ENCODE measurements around the gene ITGA7. TPM values are rescaled to one million over a fixed set of nuclear protein-coding genes. Genes with fewer than 3 reads are reported as not detected.
A peak's percentile ranks its signal among the peaks of the same experiment; 100 is the strongest.

Gene ITGA7
- 0.30 TPM for polyA plus RNA-seq (2013, experiment 1 of 2)
- polyA plus RNA-seq (2013, experiment 2 of 2): 0.23 TPM

DNA sequence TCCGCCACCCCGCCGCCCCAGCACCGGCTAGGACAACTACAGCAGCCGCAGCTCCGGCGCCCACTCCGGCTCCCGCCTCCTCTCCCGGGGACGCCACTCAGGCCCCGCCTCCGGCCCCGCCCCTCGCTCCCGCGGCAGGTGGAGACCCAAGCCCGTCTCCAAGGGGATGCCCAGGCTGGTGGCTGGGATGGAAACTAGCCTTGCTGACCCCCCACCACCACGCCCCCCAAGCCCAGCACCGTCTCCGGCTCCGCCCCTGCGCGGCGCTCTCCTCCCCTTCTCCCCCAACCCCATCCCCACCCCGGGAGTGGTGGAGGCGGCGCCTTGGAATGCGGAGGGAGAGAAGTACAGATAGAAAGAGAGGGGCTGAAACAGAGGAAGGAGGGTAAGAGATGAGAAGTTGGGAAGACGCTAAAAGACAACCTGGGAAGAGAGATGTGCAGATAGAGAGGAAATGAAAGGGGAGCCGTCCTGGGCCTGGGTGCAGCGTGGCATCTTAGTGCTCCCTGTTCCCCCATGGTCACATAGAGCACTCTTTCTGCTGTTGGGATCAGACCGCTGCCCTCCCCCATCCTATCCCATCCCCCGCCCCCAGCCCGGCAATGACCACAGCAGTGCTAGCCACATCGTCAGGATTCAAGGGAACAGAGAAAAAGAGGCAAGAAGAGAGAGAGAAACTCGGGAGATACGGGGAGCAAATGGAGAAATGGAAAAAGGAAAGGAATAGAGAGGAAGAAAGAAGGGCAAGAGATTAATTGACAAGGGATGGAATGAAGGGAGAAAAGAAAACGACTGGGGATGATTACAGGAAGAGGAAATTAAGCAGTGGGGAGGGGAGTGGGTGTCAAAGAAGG lies at the start of gene ITGA7:
ITGA7 (minus strand) TSS at position 64 of the 854 bp plus-strand sequence. CDS start 222 bp downstream, outside the sequence.
- Histone ChIP-seq H4K91ac (ENCODE audit: low read length) (no peak within 1 kb of the TSS), H3K79me1 (replicated peaks; ENCODE audit: low read length, poor library complexity, severe bottlenecking) (no peaks in the 10 kb centered on the region), H3K27ac (ENCODE audit: low read length, poor library complexity, severe bottlenecking) (no peak within 1 kb of the TSS), H2BK15ac (ENCODE audit: low read depth, poor library complexity, severe bottlenecking) (peak within 1 kb of the TSS; percentile 87), H2BK5ac (ENCODE audit: low read depth, low read length, poor library complexity, severe bottlenecking) (no peak within 1 kb of the TSS), H4K8ac (ENCODE audit: low read length) (no peak within 1 kb of the TSS), H3K14ac (ENCODE audit: low read length in 2 of 2) (no peak within 1 kb of the TSS), H3K9me3 (ENCODE audit: control insufficient read depth, low read length) (no peaks in the 10 kb centered on the region), H3K27me3 (ENCODE audit: control insufficient read depth in 1 of 2, insufficient read depth in 1 of 2, low read length in 2 of 2) (peaks cover 0 to 61% of the 10 kb centered on the region in 2 experiments), H3K36me3 (ENCODE audit: control insufficient read depth in 1 of 2, insufficient read depth in 2 of 2, low read depth in 1 of 2, low read length in 2 of 2) (peaks cover 0 to under 1% of the 10 kb centered on the region in 2 experiments), H3K4me2 (ENCODE audit: low read length, poor library complexity, severe bottlenecking) (peak within 1 kb of the TSS; percentile 86), H2AK5ac (ENCODE audit: low read length, severe bottlenecking) (no peak within 1 kb of the TSS), H3K4ac (ENCODE audit: low read depth in 1 of 2, low read length in 2 of 2) (no peak within 1 kb of the TSS), H2AFZ (ENCODE audit: low read depth, low read length) (no peak within 1 kb of the TSS), H3K18ac (ENCODE audit: low read depth in 1 of 2, low read length in 2 of 2) (no peak within 1 kb of the TSS), H2BK12ac (ENCODE audit: low read length in 2 of 2) (no peak within 1 kb of the TSS), H2BK120ac (ENCODE audit: low read depth, low read length) (no peak within 1 kb of the TSS), H3K23ac (ENCODE audit: low read length in 2 of 2) (no peak within 1 kb of the TSS), H3K4me1 (ENCODE audit: control insufficient read depth, insufficient read depth, low read depth, low read length) (peaks cover 12% of the 10 kb centered on the region), H3K4me3 (ENCODE audit: insufficient read depth in 1 of 2, low read depth in 1 of 2, low read length in 2 of 2) (peak within 1 kb of the TSS; percentile 43 to 83), H3K9ac (ENCODE audit: low read length) (peak within 1 kb of the TSS; percentile 84)
- no peak for DNase-seq
- WGBS: 2% methylated on average over 12 of the region's 39 CpGs

GRCh38 chr12:55755246-55755645 lies 47.5 kb upstream of the ITGA7 start:
- WGBS: 50% methylated on average over 1 of the region's 2 CpGs
- Histone ChIP-seq H3K4me1 (ENCODE audit: control insufficient read depth, insufficient read depth, low read depth, low read length) (no peaks in the 10 kb centered on the region), H2BK12ac (ENCODE audit: low read length in 2 of 2) (no peak overlapping the region), H3K14ac (ENCODE audit: low read length in 2 of 2) (no peak overlapping the region), H3K18ac (ENCODE audit: low read depth in 1 of 2, low read length in 2 of 2) (no peak overlapping the region), H4K91ac (ENCODE audit: low read length) (no peak overlapping the region), H2BK15ac (ENCODE audit: low read depth, poor library complexity, severe bottlenecking) (no peak overlapping the region), H2BK120ac (ENCODE audit: low read depth, low read length) (no peak overlapping the region), H3K36me3 (ENCODE audit: control insufficient read depth in 1 of 2, insufficient read depth in 2 of 2, low read depth in 1 of 2, low read length in 2 of 2) (peaks cover 50 to 94% of the 10 kb centered on the region in 2 experiments), H3K79me1 (replicated peaks; ENCODE audit: low read length, poor library complexity, severe bottlenecking) (peaks cover 20% of the 10 kb centered on the region), H3K9ac (ENCODE audit: low read length) (no peak overlapping the region), H3K4ac (ENCODE audit: low read depth in 1 of 2, low read length in 2 of 2) (no peak overlapping the region), H3K9me3 (ENCODE audit: control insufficient read depth, low read length) (no peaks in the 10 kb centered on the region), H3K4me3 (ENCODE audit: insufficient read depth in 1 of 2, low read depth in 1 of 2, low read length in 2 of 2) (no peak overlapping the region), H2AFZ (ENCODE audit: low read depth, low read length) (no peak overlapping the region), H3K27me3 (ENCODE audit: control insufficient read depth in 1 of 2, insufficient read depth in 1 of 2, low read length in 2 of 2) (no peaks in the 10 kb centered on the region), H4K8ac (ENCODE audit: low read length) (no peak overlapping the region), H2AK5ac (ENCODE audit: low read length, severe bottlenecking) (no peak overlapping the region), H3K23ac (ENCODE audit: low read length in 2 of 2) (no peak overlapping the region), H2BK5ac (ENCODE audit: low read depth, low read length, poor library complexity, severe bottlenecking) (no peak overlapping the region), H3K27ac (ENCODE audit: low read length, poor library complexity, severe bottlenecking) (no peak overlapping the region), H3K4me2 (ENCODE audit: low read length, poor library complexity, severe bottlenecking) (no peak overlapping the region)
- DNase-seq: no peak

DNA sequence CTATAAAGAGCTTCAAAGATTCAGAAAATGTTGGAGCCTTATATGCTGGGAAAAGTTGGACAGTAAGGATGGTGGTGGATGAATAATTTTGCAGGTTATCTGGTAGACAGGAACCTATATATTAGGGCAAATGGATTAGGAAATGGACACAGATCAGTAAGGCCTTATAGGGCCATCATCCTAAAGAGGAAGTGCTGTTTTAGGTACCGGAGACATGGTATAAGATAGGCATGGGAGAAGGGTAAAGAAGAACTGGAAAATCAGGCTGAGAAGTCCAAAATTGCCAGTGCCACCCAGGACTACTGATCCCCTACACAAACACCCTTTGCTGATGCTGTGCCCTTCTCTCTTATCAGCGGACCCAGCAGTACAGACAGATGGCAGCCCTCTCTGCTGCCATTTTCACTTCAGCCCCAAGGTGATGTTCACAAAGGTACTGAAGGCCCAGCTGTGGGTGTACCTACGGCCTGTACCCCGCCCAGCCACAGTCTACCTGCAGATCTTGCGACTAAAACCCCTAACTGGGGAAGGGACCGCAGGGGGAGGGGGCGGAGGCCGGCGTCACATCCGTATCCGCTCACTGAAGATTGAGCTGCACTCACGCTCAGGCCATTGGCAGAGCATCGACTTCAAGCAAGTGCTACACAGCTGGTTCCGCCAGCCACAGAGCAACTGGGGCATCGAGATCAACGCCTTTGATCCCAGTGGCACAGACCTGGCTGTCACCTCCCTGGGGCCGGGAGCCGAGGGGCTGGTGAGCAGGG lies 40.7 kb upstream of the ITGA7 start:
- peak overlapping the region in 1 of 2 experiments; percentile 54 for H3K23ac ChIP-seq (ENCODE audit: low read length in 2 of 2)
- no peak overlapping the region for H3K18ac ChIP-seq (ENCODE audit: low read depth in 1 of 2, low read length in 2 of 2)
- H2BK15ac ChIP-seq (ENCODE audit: low read depth, poor library complexity, severe bottlenecking): no peak overlapping the region
- H2AK5ac ChIP-seq (ENCODE audit: low read length, severe bottlenecking): no peak overlapping the region
- H2BK120ac ChIP-seq (ENCODE audit: low read depth, low read length): no peak overlapping the region
- no peak overlapping the region for H3K4me3 ChIP-seq (ENCODE audit: insufficient read depth in 1 of 2, low read depth in 1 of 2, low read length in 2 of 2)
- no peak overlapping the region for H2AFZ ChIP-seq (ENCODE audit: low read depth, low read length)
- peaks cover 25% of the 10 kb centered on the region for H3K79me1 ChIP-seq (replicated peaks; ENCODE audit: low read length, poor library complexity, severe bottlenecking)
- H4K91ac ChIP-seq (ENCODE audit: low read length): no peak overlapping the region
- no peak overlapping the region for H3K4me2 ChIP-seq (ENCODE audit: low read length, poor library complexity, severe bottlenecking)
- no peaks in the 10 kb centered on the region for H3K27me3 ChIP-seq (ENCODE audit: control insufficient read depth in 1 of 2, insufficient read depth in 1 of 2, low read length in 2 of 2)
- H3K9me3 ChIP-seq (ENCODE audit: control insufficient read depth, low read length): no peaks in the 10 kb centered on the region
- DNase-seq: no peak
- no peak overlapping the region for H3K14ac ChIP-seq (ENCODE audit: low read length in 2 of 2)
- H2BK12ac ChIP-seq (ENCODE audit: low read length in 2 of 2): no peak overlapping the region
- H4K8ac ChIP-seq (ENCODE audit: low read length): no peak overlapping the region
- no peak overlapping the region for H3K4ac ChIP-seq (ENCODE audit: low read depth in 1 of 2, low read length in 2 of 2)
- WGBS: 95% methylated on average over 18 of the region's 18 CpGs
- no peak overlapping the region for H3K27ac ChIP-seq (ENCODE audit: low read length, poor library complexity, severe bottlenecking)
- H3K9ac ChIP-seq (ENCODE audit: low read length): no peak overlapping the region
- peaks cover 38 to 47% of the 10 kb centered on the region in 2 experiments for H3K36me3 ChIP-seq (ENCODE audit: control insufficient read depth in 1 of 2, insufficient read depth in 2 of 2, low read depth in 1 of 2, low read length in 2 of 2)
- H3K4me1 ChIP-seq (ENCODE audit: control insufficient read depth, insufficient read depth, low read depth, low read length): peaks cover 16% of the 10 kb centered on the region
- no peak overlapping the region for H2BK5ac ChIP-seq (ENCODE audit: low read depth, low read length, poor library complexity, severe bottlenecking)

GRCh38 chr12:55746913-55747231 lies 39.2 kb upstream of the ITGA7 start:
- no peak overlapping the region for H3K23ac ChIP-seq (ENCODE audit: low read length in 2 of 2)
- no peak overlapping the region for H2BK120ac ChIP-seq (ENCODE audit: low read depth, low read length)
- no peak overlapping the region for H3K27ac ChIP-seq (ENCODE audit: low read length, poor library complexity, severe bottlenecking)
- H3K79me1 ChIP-seq (replicated peaks; ENCODE audit: low read length, poor library complexity, severe bottlenecking): peaks cover 20% of the 10 kb centered on the region
- no peaks in the 10 kb centered on the region for H3K27me3 ChIP-seq (ENCODE audit: control insufficient read depth in 1 of 2, insufficient read depth in 1 of 2, low read length in 2 of 2)
- H3K18ac ChIP-seq (ENCODE audit: low read depth in 1 of 2, low read length in 2 of 2): no peak overlapping the region
- no peak overlapping the region for H2AFZ ChIP-seq (ENCODE audit: low read depth, low read length)
- H3K14ac ChIP-seq (ENCODE audit: low read length in 2 of 2): no peak overlapping the region
- no peak for DNase-seq
- no peak overlapping the region for H4K91ac ChIP-seq (ENCODE audit: low read length)
- H3K9ac ChIP-seq (ENCODE audit: low read length): no peak overlapping the region
- no peak overlapping the region for H2BK12ac ChIP-seq (ENCODE audit: low read length in 2 of 2)
- no peak overlapping the region for H3K4me3 ChIP-seq (ENCODE audit: insufficient read depth in 1 of 2, low read depth in 1 of 2, low read length in 2 of 2)
- peaks cover 20% of the 10 kb centered on the region for H3K4me1 ChIP-seq (ENCODE audit: control insufficient read depth, insufficient read depth, low read depth, low read length)
- no peak overlapping the region for H3K4ac ChIP-seq (ENCODE audit: low read depth in 1 of 2, low read length in 2 of 2)
- no peaks in the 10 kb centered on the region for H3K9me3 ChIP-seq (ENCODE audit: control insufficient read depth, low read length)
- H3K36me3 ChIP-seq (ENCODE audit: control insufficient read depth in 1 of 2, insufficient read depth in 2 of 2, low read depth in 1 of 2, low read length in 2 of 2): peaks cover 30 to 32% of the 10 kb centered on the region in 2 experiments
- H2AK5ac ChIP-seq (ENCODE audit: low read length, severe bottlenecking): no peak overlapping the region
- H2BK5ac ChIP-seq (ENCODE audit: low read depth, low read length, poor library complexity, severe bottlenecking): no peak overlapping the region
- H4K8ac ChIP-seq (ENCODE audit: low read length): no peak overlapping the region
- H2BK15ac ChIP-seq (ENCODE audit: low read depth, poor library complexity, severe bottlenecking): no peak overlapping the region
- H3K4me2 ChIP-seq (ENCODE audit: low read length, poor library complexity, severe bottlenecking): no peak overlapping the region

Measured in mesenchymal stem cell (in vitro differentiated cells and primary cell).